ENCODE data around the gene SCN3A.

SCN3A gene

GRCh38 chr2:165064743-165065142 is 139.1 kb downstream of the SCN3A start:
- TF ChIP-seq CTCF (IDR thresholded peaks at IDR 0.05; ENCODE audit: low read depth, low read length), result no peak
- no peak overlapping the region for H3K4me3 ChIP-seq (ENCODE audit: low read depth, low read length)

GRCh38 chr2:165060411-165060810 is 143.4 kb downstream of the SCN3A start:
- TF ChIP-seq CTCF (IDR thresholded peaks at IDR 0.05; ENCODE audit: low read depth, low read length), result no peak
- no peak overlapping the region for H3K4me3 ChIP-seq (ENCODE audit: low read depth, low read length)

GRCh38 chr2:165058476-165059265 is 145.2 kb downstream of the SCN3A start:
- no peak for TF ChIP-seq CTCF (IDR thresholded peaks at IDR 0.05; ENCODE audit: low read depth, low read length)
- no peak overlapping the region for H3K4me3 ChIP-seq (ENCODE audit: low read depth, low read length)

- no peak overlapping the region for H3K4me3 ChIP-seq (ENCODE audit: low read depth, low read length)
- no peak for TF ChIP-seq CTCF (IDR thresholded peaks at IDR 0.05; ENCODE audit: low read depth, low read length)
Observed at GRCh38 chr2:165057931-165058330, 145.9 kb downstream of the SCN3A start.

- TF ChIP-seq CTCF (IDR thresholded peaks at IDR 0.05; ENCODE audit: low read depth, low read length), result no peak
- no peak overlapping the region for H3K4me3 ChIP-seq (ENCODE audit: low read depth, low read length)
Observed at GRCh38 chr2:165057308-165057707, 146.5 kb downstream of the SCN3A start.

- no peak for TF ChIP-seq CTCF (IDR thresholded peaks at IDR 0.05; ENCODE audit: low read depth, low read length)
- H3K4me3 ChIP-seq (ENCODE audit: low read depth, low read length), result no peak overlapping the region
Observed at GRCh38 chr2:165056564-165056963, 147.3 kb downstream of the SCN3A start.

- no peak for TF ChIP-seq CTCF (IDR thresholded peaks at IDR 0.05; ENCODE audit: low read depth, low read length)
- H3K4me3 ChIP-seq (ENCODE audit: low read depth, low read length), result no peak overlapping the region
Observed at GRCh38 chr2:165055082-165055851, 148.6 kb downstream of the SCN3A start.
